NB4 (cell line): ENCODE data around the gene MRPL44.

Experiments used
- POLR2A ChIP-seq: IDR thresholded peaks from 2 replicates; pipeline ENCODE4 v1.6.1; 2011; ENCODE audit warnings: mild to moderate bottlenecking; ENCODE audit not compliant: insufficient read length; ENCODE audit errors: extremely low read depth
- TF ChIP-seq, protein P1 (sequence below): IDR thresholded peaks from one replicate; pipeline ENCODE4 v1.5.1; 2012; ENCODE audit warnings: low read depth, low read length

DNA sequence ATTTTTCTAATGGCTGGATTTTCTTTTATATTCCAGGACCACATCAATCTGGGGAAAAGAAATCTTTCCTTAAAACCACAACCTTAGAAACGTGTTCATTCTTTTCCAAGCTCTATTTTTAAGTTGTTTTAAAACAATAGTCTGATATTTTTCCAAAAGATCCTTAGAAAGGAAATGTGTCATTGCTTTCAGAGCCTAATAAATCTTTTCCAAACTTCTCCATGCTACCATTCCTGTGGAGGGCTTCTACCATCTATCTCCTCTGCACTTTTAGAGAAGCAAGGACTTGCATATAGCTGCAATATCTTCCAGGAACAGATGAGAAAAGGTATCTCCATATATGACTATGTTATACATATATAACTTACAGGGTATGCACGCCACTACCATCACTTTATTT is 33.3 kb upstream of the MRPL44 start:
- TF ChIP-seq, protein P1, sequence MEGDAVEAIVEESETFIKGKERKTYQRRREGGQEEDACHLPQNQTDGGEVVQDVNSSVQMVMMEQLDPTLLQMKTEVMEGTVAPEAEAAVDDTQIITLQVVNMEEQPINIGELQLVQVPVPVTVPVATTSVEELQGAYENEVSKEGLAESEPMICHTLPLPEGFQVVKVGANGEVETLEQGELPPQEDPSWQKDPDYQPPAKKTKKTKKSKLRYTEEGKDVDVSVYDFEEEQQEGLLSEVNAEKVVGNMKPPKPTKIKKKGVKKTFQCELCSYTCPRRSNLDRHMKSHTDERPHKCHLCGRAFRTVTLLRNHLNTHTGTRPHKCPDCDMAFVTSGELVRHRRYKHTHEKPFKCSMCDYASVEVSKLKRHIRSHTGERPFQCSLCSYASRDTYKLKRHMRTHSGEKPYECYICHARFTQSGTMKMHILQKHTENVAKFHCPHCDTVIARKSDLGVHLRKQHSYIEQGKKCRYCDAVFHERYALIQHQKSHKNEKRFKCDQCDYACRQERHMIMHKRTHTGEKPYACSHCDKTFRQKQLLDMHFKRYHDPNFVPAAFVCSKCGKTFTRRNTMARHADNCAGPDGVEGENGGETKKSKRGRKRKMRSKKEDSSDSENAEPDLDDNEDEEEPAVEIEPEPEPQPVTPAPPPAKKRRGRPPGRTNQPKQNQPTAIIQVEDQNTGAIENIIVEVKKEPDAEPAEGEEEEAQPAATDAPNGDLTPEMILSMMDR: no peak
- TF ChIP-seq POLR2A: no peak
